GM12891 (cell line): Measurements from ENCODE around the gene NFATC2IP.

ENCODE experiments used
- POLR2A ChIP-seq: IDR thresholded peaks from 2 replicates; pipeline ENCODE4 v1.6.1; 2011; ENCODE audit warnings: low read depth, low read length, control low read depth
- POLR2AphosphoS5 ChIP-seq: IDR thresholded peaks from 2 replicates; pipeline ENCODE4 v1.6.1; 2011; ENCODE audit warnings: low read depth, low read length, control low read depth
- SPI1 ChIP-seq: IDR thresholded peaks from 2 replicates; pipeline ENCODE4 v1.6.1; 2011; ENCODE audit warnings: low read depth, low read length, control low read depth
- TAF1 ChIP-seq: IDR thresholded peaks from 2 replicates; pipeline ENCODE4 v1.6.1; 2011; ENCODE audit warnings: low read depth, low read length, control low read depth

DNA sequence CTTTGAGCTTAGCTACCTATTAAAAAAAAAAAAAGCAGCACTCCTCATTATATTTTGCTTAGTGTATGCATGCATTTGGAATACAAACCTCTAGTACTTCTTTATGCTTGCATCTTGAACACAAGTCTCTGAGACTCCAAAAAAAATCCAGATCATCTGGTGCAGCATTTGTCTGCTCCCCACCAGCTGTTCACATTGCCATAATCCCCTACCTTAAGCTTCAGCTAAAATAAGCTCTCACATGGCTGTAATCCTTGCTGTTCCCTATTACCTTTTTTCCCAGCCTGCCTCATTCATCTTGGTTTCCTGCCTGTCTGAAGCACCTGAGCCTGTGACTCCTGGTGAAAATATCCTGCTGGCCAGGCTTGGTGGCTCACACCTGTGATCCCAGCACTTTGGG lies 7.5 kb upstream of the NFATC2IP start:
- TF ChIP-seq POLR2A (no peak), TAF1 (no peak), POLR2AphosphoS5 (no peak), SPI1 (no peak)
